HepG2 (cell line): Measurements from ENCODE around the gene ZC3H13. TPM values are rescaled to one million over a fixed set of nuclear protein-coding genes. Genes with fewer than 3 reads are reported as not detected.

Experiments used
- CBX1 ChIP-seq: IDR thresholded peaks from one replicate; pipeline ENCODE4 v1.6.1; 2016; ENCODE audit warnings: antibody characterized with exemption, low read depth
- HOXD1 ChIP-seq: sonication (generic); formaldehyde crosslinking; IDR thresholded peaks from 2 replicates; pipeline ENCODE4 v1.5.0; 2020; ENCODE audit warnings: missing genetic modification reagents
- KDM1A ChIP-seq: IDR thresholded peaks from 2 replicates; pipeline ENCODE4 v1.6.1; 2016; ENCODE audit warnings: missing compliant biosample characterization
- MAFF ChIP-seq: IDR thresholded peaks from 2 replicates; pipeline ENCODE4 v1.6.1; 2011; ENCODE audit warnings: low read depth, low read length, improper control_type of control experiment
- MAFG ChIP-seq: sonication (generic); formaldehyde crosslinking; IDR thresholded peaks from 2 replicates; pipeline ENCODE4 v1.5.1; 2020; ENCODE audit warnings: mild to moderate bottlenecking, missing genetic modification reagents
- NCOA1 ChIP-seq: sonication (generic); formaldehyde crosslinking; IDR thresholded peaks from 2 replicates; pipeline ENCODE4 v1.9.0; 2021; ENCODE audit warnings: missing genetic modification reagents
- PCBP2 ChIP-seq: fragments of 200-400 bp; formaldehyde crosslinking; optimal IDR thresholded peaks from 2 replicates; pipeline ENCODE3; 2018; ENCODE audit warnings: low read length, low read depth; ENCODE audit not compliant: poor library complexity, severe bottlenecking
- PLRG1 ChIP-seq: fragments of 450-650 bp; conservative IDR thresholded peaks from 2 replicates; pipeline ENCODE4 v1.6.1; 2016
- RFXAP ChIP-seq: sonication (generic); formaldehyde crosslinking; IDR thresholded peaks from 2 replicates; pipeline ENCODE4 v1.4.0; 2020; ENCODE audit warnings: missing genetic modification reagents, borderline replicate concordance
- SMAD9 ChIP-seq: sonication (generic); formaldehyde crosslinking; IDR thresholded peaks from 2 replicates; pipeline ENCODE4 v1.5.1; 2020; ENCODE audit warnings: mild to moderate bottlenecking, missing genetic modification reagents
- TBP ChIP-seq: sonication (generic); formaldehyde crosslinking; IDR thresholded peaks from 2 replicates; pipeline ENCODE4 v1.5.0; 2020; ENCODE audit warnings: missing genetic modification reagents
- TEAD3 ChIP-seq: optimal IDR thresholded peaks from 2 replicates; pipeline ENCODE3; 2016; ENCODE audit warnings: borderline replicate concordance
- ZBTB3 ChIP-seq: sonication (generic); formaldehyde crosslinking; IDR thresholded peaks from 2 replicates; pipeline ENCODE4 v1.4.0; 2020; ENCODE audit warnings: low read depth, mild to moderate bottlenecking, moderate library complexity, missing genetic modification reagents, borderline replicate concordance
- ZFP36 ChIP-seq: fragments of 150-350 bp; IDR thresholded peaks from 2 replicates; pipeline ENCODE4 v1.6.1; 2018; ENCODE audit warnings: borderline replicate concordance, low read length, low read depth; ENCODE audit not compliant: partially characterized antibody
- ZKSCAN1 ChIP-seq: fragments of 150-350 bp; IDR thresholded peaks from 2 replicates; pipeline ENCODE4 v1.6.1; 2014; ENCODE audit warnings: low read length
- ZNF362 ChIP-seq: sonication (generic); formaldehyde crosslinking; IDR thresholded peaks from 2 replicates; pipeline ENCODE4 v1.4.0; 2020; ENCODE audit warnings: missing genetic modification reagents, mild to moderate bottlenecking, borderline replicate concordance
- ZNF460 ChIP-seq: sonication (generic); formaldehyde crosslinking; IDR thresholded peaks from 2 replicates; pipeline ENCODE4 v1.5.1; 2020; ENCODE audit warnings: missing genetic modification reagents, mild to moderate bottlenecking, borderline replicate concordance
- polyA plus RNA-seq, 8 experiments: library from polyadenylated mRNA; depleted of rRNA in 3 of 8; stranded (reverse) in 7 of 8; unstranded in 1 of 8; fragments of >200 nt; fragmentation: Illumina TruSeq in 4 of 8; extraction: Trizol in 4 of 8; gene quantifications; 2 replicates each; pipeline versions ENCODE4 v1.2.1 to v1.2.3, GENCODE V29; 2011 to 2016; ENCODE audit warnings: low read depth in 4 of 8, missing spikeins in 1 of 8, mixed read lengths in 1 of 8; ENCODE audit not compliant: insufficient read depth in 1 of 8
- total RNA-seq, 5 experiments: library from RNA; depleted of rRNA; stranded (reverse); fragments of >200 nt; fragmentation: Illumina TruSeq; extraction: Trizol; gene quantifications; 2 replicates each; pipeline ENCODE4 v1.2.3, GENCODE V29; 2016; ENCODE audit warnings: low read depth in 1 of 5
- TF ChIP-seq, protein P1 (sequence below): sonication (generic); formaldehyde crosslinking; IDR thresholded peaks from 2 replicates; pipeline ENCODE4 v1.4.0; 2020; ENCODE audit warnings: mild to moderate bottlenecking, missing genetic modification reagents
- TF ChIP-seq, protein P2 (sequence below): sonication (generic); formaldehyde crosslinking; IDR thresholded peaks from 2 replicates; pipeline ENCODE4 v1.8.0; 2023; ENCODE audit warnings: mild to moderate bottlenecking, missing genetic modification reagents
- TF ChIP-seq, protein P3 (sequence below): sonication (generic); formaldehyde crosslinking; conservative IDR thresholded peaks from 2 replicates; pipeline ENCODE4 v1.8.0; 2022; ENCODE audit warnings: low read depth, missing genetic modification reagents

The ZC3H13 gene
- total and polyA plus RNA-seq, 2 of the 13 experiments (the other 11 are each of a cell fraction or from before 2014, with no cell fraction given): 2.7 to 23.5 TPM

DNA sequence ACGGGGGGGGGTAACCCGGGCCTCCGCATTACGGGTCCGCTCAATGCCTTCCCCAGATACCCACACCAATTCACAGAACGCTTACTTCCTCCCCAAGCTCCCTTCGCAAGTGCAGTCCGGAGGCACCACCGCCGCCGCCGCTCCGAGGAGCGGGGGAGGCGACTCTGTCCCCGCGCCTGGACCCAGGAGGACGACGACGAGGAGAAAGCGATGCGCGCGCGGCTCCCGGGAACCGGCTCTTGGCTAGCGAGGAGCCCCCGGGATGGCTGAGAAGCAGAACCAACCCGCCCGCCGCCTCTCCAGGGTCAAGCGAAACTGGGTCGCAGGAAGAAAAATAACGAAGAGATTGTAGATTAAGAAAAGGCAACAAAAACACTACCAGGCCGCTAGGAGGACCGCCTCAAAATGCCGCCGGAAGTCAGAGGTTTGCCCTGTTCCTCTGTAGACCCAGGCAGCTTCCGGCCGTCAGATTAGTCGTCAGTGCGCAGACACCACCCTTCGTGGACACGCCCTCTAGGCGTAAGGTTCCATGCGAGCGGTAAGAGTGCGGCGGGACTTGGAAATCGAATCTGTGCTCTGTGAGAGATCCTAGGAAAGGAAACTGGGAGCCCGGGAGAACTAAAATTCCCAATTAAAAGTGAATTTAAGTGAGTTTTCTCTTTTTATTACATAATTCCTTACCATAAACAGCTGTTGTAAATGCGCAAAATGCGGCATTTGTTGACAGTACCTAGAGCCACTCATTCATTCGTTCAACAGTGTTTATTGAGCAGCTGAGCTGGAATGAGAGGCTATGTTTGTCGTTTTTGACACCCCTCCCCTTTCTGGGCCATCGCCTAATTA, at the start of gene ZC3H13 (continued):
- TF ChIP-seq, protein P1, sequence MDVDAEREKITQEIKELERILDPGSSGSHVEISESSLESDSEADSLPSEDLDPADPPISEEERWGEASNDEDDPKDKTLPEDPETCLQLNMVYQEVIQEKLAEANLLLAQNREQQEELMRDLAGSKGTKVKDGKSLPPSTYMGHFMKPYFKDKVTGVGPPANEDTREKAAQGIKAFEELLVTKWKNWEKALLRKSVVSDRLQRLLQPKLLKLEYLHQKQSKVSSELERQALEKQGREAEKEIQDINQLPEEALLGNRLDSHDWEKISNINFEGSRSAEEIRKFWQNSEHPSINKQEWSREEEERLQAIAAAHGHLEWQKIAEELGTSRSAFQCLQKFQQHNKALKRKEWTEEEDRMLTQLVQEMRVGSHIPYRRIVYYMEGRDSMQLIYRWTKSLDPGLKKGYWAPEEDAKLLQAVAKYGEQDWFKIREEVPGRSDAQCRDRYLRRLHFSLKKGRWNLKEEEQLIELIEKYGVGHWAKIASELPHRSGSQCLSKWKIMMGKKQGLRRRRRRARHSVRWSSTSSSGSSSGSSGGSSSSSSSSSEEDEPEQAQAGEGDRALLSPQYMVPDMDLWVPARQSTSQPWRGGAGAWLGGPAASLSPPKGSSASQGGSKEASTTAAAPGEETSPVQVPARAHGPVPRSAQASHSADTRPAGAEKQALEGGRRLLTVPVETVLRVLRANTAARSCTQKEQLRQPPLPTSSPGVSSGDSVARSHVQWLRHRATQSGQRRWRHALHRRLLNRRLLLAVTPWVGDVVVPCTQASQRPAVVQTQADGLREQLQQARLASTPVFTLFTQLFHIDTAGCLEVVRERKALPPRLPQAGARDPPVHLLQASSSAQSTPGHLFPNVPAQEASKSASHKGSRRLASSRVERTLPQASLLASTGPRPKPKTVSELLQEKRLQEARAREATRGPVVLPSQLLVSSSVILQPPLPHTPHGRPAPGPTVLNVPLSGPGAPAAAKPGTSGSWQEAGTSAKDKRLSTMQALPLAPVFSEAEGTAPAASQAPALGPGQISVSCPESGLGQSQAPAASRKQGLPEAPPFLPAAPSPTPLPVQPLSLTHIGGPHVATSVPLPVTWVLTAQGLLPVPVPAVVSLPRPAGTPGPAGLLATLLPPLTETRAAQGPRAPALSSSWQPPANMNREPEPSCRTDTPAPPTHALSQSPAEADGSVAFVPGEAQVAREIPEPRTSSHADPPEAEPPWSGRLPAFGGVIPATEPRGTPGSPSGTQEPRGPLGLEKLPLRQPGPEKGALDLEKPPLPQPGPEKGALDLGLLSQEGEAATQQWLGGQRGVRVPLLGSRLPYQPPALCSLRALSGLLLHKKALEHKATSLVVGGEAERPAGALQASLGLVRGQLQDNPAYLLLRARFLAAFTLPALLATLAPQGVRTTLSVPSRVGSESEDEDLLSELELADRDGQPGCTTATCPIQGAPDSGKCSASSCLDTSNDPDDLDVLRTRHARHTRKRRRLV: 0 out of 2 replicates have a peak, but pooled peaks have one; percentile 25
- no peak for TF ChIP-seq ZNF460 (CRISPR knock-in tag)
- TF ChIP-seq CBX1: no peak
- no peak for TF ChIP-seq ZKSCAN1
- no peak for TF ChIP-seq PLRG1
- peak; percentile 28; the same call in 1 of the 2 replicates for TF ChIP-seq ZBTB3 (CRISPR knock-in tag)
- peak; percentile 38 for TF ChIP-seq TEAD3 (CRISPR knock-in tag)
- TF ChIP-seq, protein P2, sequence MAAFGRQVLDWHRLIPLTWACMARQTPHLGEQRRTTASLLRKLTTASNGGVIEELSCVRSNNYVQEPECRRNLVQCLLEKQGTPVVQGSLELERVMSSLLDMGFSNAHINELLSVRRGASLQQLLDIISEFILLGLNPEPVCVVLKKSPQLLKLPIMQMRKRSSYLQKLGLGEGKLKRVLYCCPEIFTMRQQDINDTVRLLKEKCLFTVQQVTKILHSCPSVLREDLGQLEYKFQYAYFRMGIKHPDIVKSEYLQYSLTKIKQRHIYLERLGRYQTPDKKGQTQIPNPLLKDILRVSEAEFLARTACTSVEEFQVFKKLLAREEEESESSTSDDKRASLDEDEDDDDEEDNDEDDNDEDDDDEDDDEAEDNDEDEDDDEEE (CRISPR knock-in tag): no peak
- TF ChIP-seq KDM1A (CRISPR knock-in tag): no peak
- 0 out of 2 replicates have a peak, but pooled peaks have one; percentile 28 for TF ChIP-seq ZNF362
- TF ChIP-seq MAFF: no peak
- TF ChIP-seq, protein P3, sequence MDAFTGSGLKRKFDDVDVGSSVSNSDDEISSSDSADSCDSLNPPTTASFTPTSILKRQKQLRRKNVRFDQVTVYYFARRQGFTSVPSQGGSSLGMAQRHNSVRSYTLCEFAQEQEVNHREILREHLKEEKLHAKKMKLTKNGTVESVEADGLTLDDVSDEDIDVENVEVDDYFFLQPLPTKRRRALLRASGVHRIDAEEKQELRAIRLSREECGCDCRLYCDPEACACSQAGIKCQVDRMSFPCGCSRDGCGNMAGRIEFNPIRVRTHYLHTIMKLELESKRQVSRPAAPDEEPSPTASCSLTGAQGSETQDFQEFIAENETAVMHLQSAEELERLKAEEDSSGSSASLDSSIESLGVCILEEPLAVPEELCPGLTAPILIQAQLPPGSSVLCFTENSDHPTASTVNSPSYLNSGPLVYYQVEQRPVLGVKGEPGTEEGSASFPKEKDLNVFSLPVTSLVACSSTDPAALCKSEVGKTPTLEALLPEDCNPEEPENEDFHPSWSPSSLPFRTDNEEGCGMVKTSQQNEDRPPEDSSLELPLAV (CRISPR knock-in tag): no peak
- TF ChIP-seq SMAD9: no peak
- TF ChIP-seq MAFG (CRISPR knock-in tag): no peak
- no peak for TF ChIP-seq HOXD1 (CRISPR knock-in tag)
- TF ChIP-seq ZFP36: no peak
- TF ChIP-seq RFXAP: 0 out of 2 replicates have a peak, but pooled peaks have one; percentile 29
- TF ChIP-seq TBP: no peak
- TF ChIP-seq PCBP2: no peak
- no peak; the same call in 1 of the 2 replicates for TF ChIP-seq NCOA1 (CRISPR knock-in tag)
